H1 (cell line): ENCODE measurements around the gene SEMA3E. TPM values are rescaled to one million over a fixed set of nuclear protein-coding genes. Genes with fewer than 3 reads are reported as not detected.
A peak's percentile ranks its signal among the peaks of the same experiment; 100 is the strongest.

Experiments used
- CTCF ChIA-PET: fragments of 300-600 bp; sonication (Branson Sonifier 250); formaldehyde crosslinking; loops from one replicate; lab custom pipeline; 2021; ENCODE audit not compliant: partially characterized antibody; lab: Charles Lee
- POLR2A ChIA-PET: fragments of 300-600 bp; sonication (Branson Sonifier 250); formaldehyde crosslinking; loops from one replicate; lab custom pipeline; 2021; ENCODE audit warnings: inconsistent platforms; ENCODE audit not compliant: partially characterized antibody; lab: Charles Lee
- DNase-seq, 2 experiments: peaks; one replicate each; pipeline versions ENCODE4 v3.0.0 to v3.0.0-alpha.2; 2010 to 2022; ENCODE audit warnings: low spot score in 2 of 2, low read depth in 1 of 2, mixed read lengths in 1 of 2
- FAIRE-seq: peaks from 2 replicates; lab custom pipeline; 2011; peaks lifted over from hg19 to GRCh38; lab: Jason Lieb, UNC
- H2AFZ ChIP-seq: 2 replicates; pipeline ENCODE4 v1.8.1; 2012; ENCODE audit warnings: low read length, inconsistent platforms
- H2AK5ac ChIP-seq: 2 replicates; pipeline ENCODE4 v1.6.1; 2013; ENCODE audit warnings: low read depth, low read length
- H2BK120ac ChIP-seq: replicated peaks from 2 replicates; pipeline ENCODE3; 2013; ENCODE audit warnings: low read depth, low read length, inconsistent platforms
- H2BK12ac ChIP-seq: 2 replicates; pipeline ENCODE4 v1.6.1; 2013; ENCODE audit warnings: low read depth, low read length
- H2BK15ac ChIP-seq: 2 replicates; pipeline ENCODE4 v1.6.1; 2013; ENCODE audit warnings: low read length
- H2BK20ac ChIP-seq: 2 replicates; pipeline ENCODE4 v1.6.1; 2013; ENCODE audit warnings: low read length
- H2BK5ac ChIP-seq: 2 replicates; pipeline ENCODE4 v1.6.1; 2013; ENCODE audit warnings: low read depth, low read length
- H3K14ac ChIP-seq: 2 replicates; pipeline ENCODE4 v1.6.1; 2013; ENCODE audit warnings: inconsistent platforms; ENCODE audit not compliant: insufficient read length
- H3K18ac ChIP-seq: 2 replicates; pipeline ENCODE4 v1.6.1; 2013; ENCODE audit warnings: low read length; ENCODE audit errors: extremely low read depth
- H3K23ac ChIP-seq: 2 replicates; pipeline ENCODE4 v1.6.1; 2013; ENCODE audit warnings: inconsistent platforms; ENCODE audit not compliant: insufficient read length
- H3K23me2 ChIP-seq: 2 replicates; pipeline ENCODE4 v1.6.1; 2013; ENCODE audit warnings: low read depth, low read length
- H3K27ac ChIP-seq: 2 replicates; pipeline ENCODE4 v1.6.1; 2011; ENCODE audit warnings: low read depth, low read length, inconsistent platforms
- H3K27me3 ChIP-seq, 4 experiments: replicated peaks in 1 of 4; 1 replicate in 1 of 4; 2 replicates in 3 of 4; pipeline versions ENCODE4 v1.6.1 to v1.8.1; 2011 to 2013; ENCODE audit warnings: low read length in 3 of 4, mild to moderate bottlenecking in 3 of 4, inconsistent platforms in 2 of 4, mixed read lengths in 2 of 4, moderate library complexity in 1 of 4; ENCODE audit not compliant: control insufficient read depth in 3 of 4, insufficient read depth in 3 of 4; ENCODE audit errors: extremely low read depth in 1 of 4
- H3K36me3 ChIP-seq, 4 experiments: 2 replicates each; pipeline versions ENCODE4 v1.6.1 to v1.8.1; 2011 to 2013; ENCODE audit warnings: mild to moderate bottlenecking in 4 of 4, low read length in 3 of 4, moderate library complexity in 2 of 4, control low read depth in 1 of 4, inconsistent platforms in 1 of 4; ENCODE audit not compliant: insufficient read depth in 4 of 4, control insufficient read depth in 2 of 4
- H3K4ac ChIP-seq: replicated peaks from 2 replicates; pipeline ENCODE3; 2013; ENCODE audit warnings: low read length, low read depth, mixed read lengths, inconsistent platforms; ENCODE audit not compliant: insufficient read length
- H3K4me1 ChIP-seq, 4 experiments: replicated peaks in 1 of 4; 1 replicate in 1 of 4; 2 replicates in 3 of 4; pipeline versions ENCODE4 v1.6.1 to v1.8.1; 2011 to 2013; ENCODE audit warnings: low read length in 3 of 4, inconsistent platforms in 2 of 4, mixed read lengths in 1 of 4; ENCODE audit not compliant: insufficient read depth in 4 of 4, control insufficient read depth in 3 of 4
- H3K4me2 ChIP-seq, 2 experiments: 2 replicates each; pipeline versions ENCODE4 v1.6.1 to v1.8.1; 2011 to 2013; ENCODE audit warnings: low read depth in 2 of 2, low read length in 2 of 2, control low read depth in 1 of 2, inconsistent platforms in 1 of 2, mild to moderate bottlenecking in 1 of 2; ENCODE audit not compliant: insufficient read depth in 1 of 2
- H3K4me3 ChIP-seq, 4 experiments: fragments of 200-600, 300-600 bp in 1 of 4; sonication (generic), shearing (Covaris generic), sonication (Bioruptor Twin) in 1 of 4; 2 replicates each; pipeline versions ENCODE4 v1.5.1 to v1.8.1; 2011 to 2016; ENCODE audit warnings: low read length in 4 of 4, low read depth in 3 of 4, control low read depth in 2 of 4, inconsistent platforms in 2 of 4, mild to moderate bottlenecking in 2 of 4, mixed read lengths in 1 of 4, moderate library complexity in 1 of 4; ENCODE audit not compliant: insufficient read depth in 2 of 4; ENCODE audit errors: extremely low read depth in 1 of 4
- H3K56ac ChIP-seq: replicated peaks from 2 replicates; pipeline ENCODE3; 2013; ENCODE audit warnings: low read depth, mild to moderate bottlenecking, mixed read lengths, low read length, inconsistent platforms; ENCODE audit not compliant: insufficient read length
- H3K79me1 ChIP-seq: 2 replicates; pipeline ENCODE4 v1.6.1; 2013; ENCODE audit warnings: low read depth, low read length, control low read depth
- H3K79me2 ChIP-seq, 2 experiments: 2 replicates each; pipeline versions ENCODE4 v1.6.1 to v1.8.1; 2012 to 2013; ENCODE audit warnings: low read length in 2 of 2, mild to moderate bottlenecking in 2 of 2, inconsistent platforms in 1 of 2; ENCODE audit not compliant: insufficient read depth in 2 of 2, control insufficient read depth in 1 of 2
- H3K9ac ChIP-seq, 4 experiments: replicated peaks in 1 of 4; 1 replicate in 1 of 4; 2 replicates in 3 of 4; pipeline versions ENCODE4 v1.6.1 to v1.8.1; 2011 to 2013; ENCODE audit warnings: low read depth in 3 of 4, low read length in 3 of 4, control low read depth in 2 of 4, mild to moderate bottlenecking in 2 of 4, moderate library complexity in 2 of 4, inconsistent platforms in 1 of 4; ENCODE audit errors: extremely low read depth in 1 of 4
- H3K9me3 ChIP-seq, 2 experiments: 2 replicates each; pipeline versions ENCODE4 v1.6.1 to v1.8.1; 2012 to 2013; ENCODE audit warnings: mild to moderate bottlenecking in 2 of 2, moderate library complexity in 2 of 2, control low read depth in 1 of 2, inconsistent platforms in 1 of 2, low read depth in 1 of 2, low read length in 1 of 2, mixed read lengths in 1 of 2; ENCODE audit not compliant: insufficient read depth in 2 of 2
- H4K20me1 ChIP-seq, 2 experiments: replicated peaks in 1 of 2; 2 replicates each; pipeline versions ENCODE3 to v1.8.1; 2011 to 2013; ENCODE audit warnings: inconsistent platforms in 2 of 2, low read length in 2 of 2, mild to moderate bottlenecking in 1 of 2; ENCODE audit not compliant: insufficient read depth in 2 of 2, control insufficient read depth in 1 of 2
- H4K5ac ChIP-seq: 2 replicates; pipeline ENCODE4 v1.6.1; 2013; ENCODE audit warnings: low read length, low read depth, mixed read lengths, inconsistent platforms; ENCODE audit not compliant: insufficient read length
- H4K8ac ChIP-seq: 2 replicates; pipeline ENCODE4 v1.8.0; 2013; ENCODE audit warnings: mild to moderate bottlenecking, moderate library complexity, low read length, inconsistent platforms; ENCODE audit not compliant: insufficient read depth; ENCODE audit errors: extremely low read depth
- H4K91ac ChIP-seq: replicated peaks from 2 replicates; pipeline ENCODE3; 2013; ENCODE audit warnings: low read length, mixed read lengths, inconsistent platforms; ENCODE audit not compliant: insufficient read length
- KDM1A ChIP-seq: fragments of 200-600, 300-600 bp; sonication (generic); IDR thresholded peaks from 2 replicates; pipeline ENCODE4 v1.7.1; 2016; ENCODE audit warnings: mild to moderate bottlenecking, low read length, borderline replicate concordance
- RBBP5 ChIP-seq: IDR thresholded peaks from 2 replicates; pipeline ENCODE4 v1.7.1; 2012; ENCODE audit warnings: low read depth, mild to moderate bottlenecking, inconsistent platforms, low read length, moderate library complexity, borderline replicate concordance
- WGBS, 2 experiments: shearing (Covaris generic) in 1 of 2; methylation state at CpG; one replicate each; pipeline versions ENCODE4 v1.1.6 to v1.1.7; 2013 to 2015; ENCODE audit warnings: low lambda C conversion rate in 2 of 2, mixed read lengths in 2 of 2, inconsistent platforms in 1 of 2, low coverage in 1 of 2, missing lambda C conversion rate in 1 of 2; ENCODE audit not compliant: insufficient replicate concordance in 2 of 2, insufficient coverage in 1 of 2, insufficient read length in 1 of 2; ENCODE audit errors: extremely low coverage in 1 of 2, missing lambda C conversion rate in 1 of 2; 5-methylcytosine and 5-hydroxymethylcytosine counted together
- polyA plus RNA-seq, 7 experiments: library from polyadenylated mRNA; depleted of rRNA in 3 of 7; stranded (reverse) in 5 of 7; unstranded in 2 of 7; fragments of >200 nt in 5 of 7; fragments of 200-250 nt in 2 of 7; gene quantifications; 1 replicate in 5 of 7; 2 replicates in 1 of 7; 4 replicates in 1 of 7; pipeline versions ENCODE4 v1.2.1 to v1.2.3, GENCODE V29; 2011 to 2013; ENCODE audit warnings: missing spikeins in 2 of 7, mixed read lengths in 2 of 7
- total RNA-seq: library from RNA; stranded (reverse); fragmentation: NEBNext Ultra II Directional; extraction: Animal tissue kit (Norgen Biotek cat#: 25700); gene quantifications from 2 replicates; pipeline ENCODE4 v1.2.1, GENCODE V29; 2021

The SEMA3E gene
- total and polyA plus RNA-seq, 2 of the 8 experiments (the other 6 are each of a cell fraction or from before 2014, with no cell fraction given), result 0.93 to 0.94 TPM

- H2BK20ac ChIP-seq, result no peak overlapping the region
- no peak overlapping the region for H2BK5ac ChIP-seq
- H2AFZ ChIP-seq, result no peak overlapping the region
- H3K4ac ChIP-seq, result no peak overlapping the region
- no peak for DNase-seq
- peaks cover 0 to 14% (median 2%) of the 10 kb centered on the region in 4 experiments; a peak in 2 of 7 replicates for H3K4me1 ChIP-seq
- H3K79me2 ChIP-seq, result no peaks in the 10 kb centered on the region
- H3K23ac ChIP-seq, result no peak overlapping the region
- WGBS, 2 experiments, result 95% methylated on average over 1 of the region's 1 CpG; no CpG with 5 or more reads in 1 of the 2 experiments
- ChIA-PET CTCF (interaction anchor here (1.5 kb wide), 1 partner anchor 9 kb away, joined by 5 read pairs; no protein-coding TSS in a partner anchor), POLR2A (interaction anchor here (1.4 kb wide), 1 partner anchor 48 kb away, joined by 3 read pairs; no protein-coding TSS in a partner anchor)
- H4K91ac ChIP-seq, result no peak overlapping the region
- H3K9me3 ChIP-seq, result no peaks in the 10 kb centered on the region
- H2BK120ac ChIP-seq, result no peak overlapping the region
- no peaks in the 10 kb centered on the region for H4K20me1 ChIP-seq
- H3K79me1 ChIP-seq, result no peaks in the 10 kb centered on the region
- H3K9ac ChIP-seq, result no peak overlapping the region
- H3K4me3 ChIP-seq, result no peak overlapping the region
- no peak overlapping the region for H3K4me2 ChIP-seq
- no peak overlapping the region for H2AK5ac ChIP-seq
- no peak overlapping the region for H3K18ac ChIP-seq
- no peaks in the 10 kb centered on the region for H3K23me2 ChIP-seq
- FAIRE-seq, result no peak
- H3K14ac ChIP-seq, result no peak overlapping the region
- no peak overlapping the region for H3K27ac ChIP-seq
- no peak overlapping the region for H2BK12ac ChIP-seq
- H2BK15ac ChIP-seq, result no peak overlapping the region
- H4K5ac ChIP-seq, result no peak overlapping the region
- H3K56ac ChIP-seq, result no peak overlapping the region
- H4K8ac ChIP-seq, result no peak overlapping the region
- H3K27me3 ChIP-seq, result no peaks in the 10 kb centered on the region
- no peaks in the 10 kb centered on the region for H3K36me3 ChIP-seq
- TF ChIP-seq KDM1A, result peak; percentile 62; the same call in 1 of the 2 replicates
- TF ChIP-seq RBBP5, result no peak
Observed at GRCh38 chr7:83419013-83419412, 229.9 kb downstream of the SEMA3E start.
